Measurements from ENCODE around the gene CYP3A7.
"Not testable (repeated sequence)": the region's sequence is repeated elsewhere in the genome, so short reads cannot be mapped to it uniquely, and the experiment has no call there.

Gene CYP3A7

DNA sequence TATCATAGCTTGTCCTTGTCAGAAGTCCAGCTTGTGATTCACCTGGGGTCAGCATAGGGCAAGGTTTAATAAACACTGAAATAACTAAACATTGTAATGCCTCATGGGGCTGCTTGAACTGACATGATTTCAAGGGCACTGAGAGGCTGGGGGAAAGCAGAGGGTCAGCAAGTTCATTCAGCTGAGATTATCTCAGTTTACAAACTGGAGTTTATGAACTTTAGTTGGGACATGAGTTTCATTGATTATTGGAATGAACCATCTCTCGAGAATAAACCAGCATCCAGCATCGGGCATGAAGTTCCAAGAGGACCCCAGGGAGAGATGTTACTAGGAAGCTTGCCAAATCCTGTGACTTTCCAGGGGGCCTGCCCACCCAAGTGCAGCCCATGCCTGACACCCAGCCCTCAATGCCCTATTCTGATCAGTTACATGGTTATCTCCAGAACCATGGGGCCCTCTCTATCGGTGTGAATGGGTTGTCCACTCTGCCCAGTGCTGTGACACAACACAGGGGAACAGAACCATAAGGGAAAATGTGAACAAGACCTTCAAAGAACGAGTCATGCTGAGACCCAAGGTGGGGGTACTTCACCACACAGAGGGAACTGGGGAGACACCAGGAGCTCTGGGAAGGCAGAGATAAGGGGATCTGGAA is 7.9 kb upstream of the CYP3A7 start:
- in situ Hi-C loops (cut with HindIII; ENCODE audit: low sequenced_read_pairs) = no loop called here

DNA sequence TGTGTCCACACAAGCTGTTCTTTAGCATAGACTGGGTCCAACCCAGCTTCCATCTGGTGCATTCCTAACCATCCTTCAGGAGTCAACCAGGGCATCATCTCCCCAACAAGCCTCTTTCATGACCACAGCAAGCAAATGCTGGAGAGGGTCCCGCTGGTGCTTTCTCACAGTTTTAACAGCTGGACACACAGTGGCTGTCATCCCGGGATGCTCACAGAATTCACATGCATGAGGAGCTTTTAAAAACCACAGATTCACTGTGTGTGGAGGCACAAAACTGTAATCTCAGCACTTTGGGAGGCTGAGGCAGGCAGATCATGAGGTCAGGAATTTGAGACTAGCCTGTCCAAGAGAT is 6.4 kb upstream of the CYP3A7 start:
- in situ Hi-C loops (cut with HindIII; ENCODE audit: low sequenced_read_pairs) = no loop called here

- in situ Hi-C loops (cut with HindIII; ENCODE audit: low sequenced_read_pairs) = no loop called here
Measured at GRCh38 chr7:99740573-99741440, 5.8 kb upstream of the CYP3A7 start.

- in situ Hi-C loops (cut with HindIII; ENCODE audit: low sequenced_read_pairs) = no loop called here
Measured at GRCh38 chr7:99739699-99740572, 4.9 kb upstream of the CYP3A7 start.

GRCh38 chr7:99737726-99738125 is 2.7 kb upstream of the CYP3A7 start:
- in situ Hi-C loops (cut with HindIII; ENCODE audit: low sequenced_read_pairs) = no loop called here

GRCh38 chr7:99736667-99737066 is 1.7 kb upstream of the CYP3A7 start:
- in situ Hi-C loops (cut with HindIII; ENCODE audit: low sequenced_read_pairs) = not testable (repeated sequence)

- in situ Hi-C loops (cut with HindIII; ENCODE audit: low sequenced_read_pairs) = no loop called here
Measured at GRCh38 chr7:99733448-99733847, 1.5 kb downstream of the CYP3A7 start.

- in situ Hi-C loops (cut with HindIII; ENCODE audit: low sequenced_read_pairs) = no loop called here
Measured at GRCh38 chr7:99733003-99733402, 2.0 kb downstream of the CYP3A7 start.

DNA sequence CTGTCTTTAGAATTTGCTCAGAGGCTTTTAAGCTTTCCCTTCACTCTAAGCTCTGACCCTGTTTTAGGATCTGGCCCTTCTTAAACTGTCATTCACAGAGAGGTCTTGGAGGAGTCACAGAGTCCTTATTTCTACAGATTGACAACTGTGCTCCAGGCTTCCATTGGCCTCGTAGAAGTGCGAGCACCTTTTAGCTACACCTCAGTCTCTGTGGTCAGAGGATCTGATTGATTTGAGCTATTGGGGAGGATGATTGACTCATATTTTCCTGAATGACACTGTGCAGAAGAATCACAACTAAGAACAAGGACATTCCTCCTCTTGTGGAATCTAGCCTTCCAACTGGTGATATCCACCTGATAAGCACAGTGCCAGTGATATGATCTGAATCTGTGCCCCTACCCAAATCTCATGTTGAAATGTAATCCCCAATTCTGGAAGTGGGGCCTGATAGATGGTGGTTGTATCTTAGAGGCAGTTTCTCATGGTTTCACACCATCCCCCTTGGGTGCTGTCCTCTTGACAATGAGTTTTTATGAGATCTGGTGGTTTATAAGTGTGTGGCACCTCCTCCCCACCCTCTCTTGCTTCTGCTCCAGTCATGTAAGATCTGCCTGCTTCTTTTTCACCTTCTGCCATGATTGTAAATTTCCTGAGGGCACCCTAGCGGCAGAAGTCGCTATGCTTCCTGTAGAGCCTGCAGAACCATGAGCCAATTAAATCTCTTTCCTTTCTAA is 3.2 kb downstream of the CYP3A7 start:
- in situ Hi-C loops (cut with HindIII; ENCODE audit: low sequenced_read_pairs) = no loop called here

DNA sequence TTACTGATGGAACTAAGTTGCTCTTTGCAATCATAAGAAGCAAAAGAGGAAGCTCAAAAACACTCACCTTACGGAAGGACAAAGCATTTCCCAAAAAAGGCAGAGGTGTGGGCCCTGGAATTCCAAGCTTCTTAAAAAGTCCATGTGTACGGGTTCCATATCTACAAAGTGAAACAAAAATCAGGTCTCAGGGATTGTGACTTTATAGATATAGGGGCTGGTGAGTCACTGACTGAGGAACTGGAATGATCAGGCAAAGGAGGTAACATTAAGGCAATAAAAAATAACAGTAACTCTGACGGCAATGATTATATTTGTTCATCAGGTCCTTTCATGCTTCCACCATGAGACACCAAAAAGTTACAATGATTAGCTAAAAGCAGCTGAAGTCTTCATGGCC is 4.0 kb downstream of the CYP3A7 start:
- in situ Hi-C loops (cut with HindIII; ENCODE audit: low sequenced_read_pairs) = no loop called here

DNA sequence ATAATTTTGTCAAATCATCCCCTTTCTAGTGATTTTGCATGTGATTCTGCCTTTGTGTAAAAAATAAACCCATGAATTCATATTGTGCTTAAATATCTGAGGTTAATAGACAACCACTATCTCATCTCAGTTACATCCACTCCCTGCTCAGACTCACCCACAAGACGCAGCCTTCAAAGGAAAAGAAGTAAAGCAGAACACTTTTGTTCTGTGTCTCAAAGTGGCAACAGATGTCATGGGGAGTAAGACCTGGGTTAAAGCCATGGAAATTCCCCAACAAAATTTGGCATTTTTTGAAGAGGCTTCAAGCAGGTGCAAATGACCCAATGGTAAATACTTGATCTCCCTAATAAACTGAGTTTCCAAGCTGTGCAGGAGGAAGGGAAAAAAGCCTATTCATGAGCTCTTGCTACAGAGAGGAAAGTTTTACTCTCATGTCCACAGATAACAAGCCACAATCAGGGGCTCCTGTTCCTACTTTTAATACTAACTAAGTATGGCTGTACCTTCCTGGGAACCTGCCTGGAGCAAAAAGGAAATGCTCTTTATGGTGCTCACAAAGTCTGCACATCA is 4.7 kb downstream of the CYP3A7 start:
- in situ Hi-C loops (cut with HindIII; ENCODE audit: low sequenced_read_pairs) = no loop called here

GRCh38 chr7:99729486-99730237 is 5.3 kb downstream of the CYP3A7 start:
- in situ Hi-C loops (cut with HindIII; ENCODE audit: low sequenced_read_pairs) = no loop called here

GRCh38 chr7:99728615-99729014 is 6.4 kb downstream of the CYP3A7 start:
- in situ Hi-C loops (cut with HindIII; ENCODE audit: low sequenced_read_pairs) = no loop called here

- in situ Hi-C loops (cut with HindIII; ENCODE audit: low sequenced_read_pairs) = not testable (repeated sequence)
Measured at GRCh38 chr7:99723201-99723600, 11.8 kb downstream of the CYP3A7 start.

DNA sequence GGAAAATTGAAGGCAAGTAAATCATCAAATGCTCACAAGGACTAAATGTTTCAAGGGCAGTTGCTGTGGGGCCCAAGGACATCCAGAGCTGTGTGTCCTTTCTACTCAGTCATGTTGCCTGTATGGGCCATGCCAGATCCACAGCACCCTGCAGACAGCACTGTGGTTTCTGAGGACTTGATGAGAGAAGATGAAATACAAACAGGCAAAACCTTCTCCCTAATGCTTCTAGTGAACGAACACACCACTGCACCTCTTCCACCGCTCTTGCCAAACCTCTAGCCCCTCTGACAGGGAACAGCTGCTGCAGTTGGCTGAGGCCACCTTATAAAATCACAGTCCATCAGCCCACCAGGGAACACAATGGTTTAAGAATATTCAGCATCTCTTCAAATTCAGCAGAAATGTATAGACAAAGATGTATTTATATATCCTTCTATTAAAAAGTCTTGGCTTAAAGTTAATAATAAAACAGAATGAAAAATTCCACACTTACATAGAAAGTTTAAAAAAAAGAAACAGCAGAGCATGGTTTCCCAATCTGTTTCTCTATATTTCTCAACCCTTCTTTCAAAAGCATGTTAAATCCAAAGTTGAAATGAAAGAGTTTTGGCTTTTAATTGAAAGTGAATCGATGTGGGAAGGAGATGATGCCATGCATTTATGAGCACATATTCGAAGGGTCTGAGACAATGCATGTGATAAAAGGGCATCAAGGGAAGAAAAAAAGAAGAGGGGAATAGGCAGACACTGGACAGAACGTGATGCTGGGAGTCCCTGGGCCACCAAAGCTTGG is 14.0 kb downstream of the CYP3A7 start:
- in situ Hi-C loops (cut with HindIII; ENCODE audit: low sequenced_read_pairs) = no loop called here

- in situ Hi-C loops (cut with HindIII; ENCODE audit: low sequenced_read_pairs) = no loop called here
Measured at GRCh38 chr7:99719996-99720769, 14.8 kb downstream of the CYP3A7 start.

- in situ Hi-C loops (cut with HindIII; ENCODE audit: low sequenced_read_pairs) = no loop called here
Measured at GRCh38 chr7:99713995-99714570, 20.9 kb downstream of the CYP3A7 start.

Data from DLD1 (cell line).